Nucleus accumbens (tissue), 56 donors: ENCODE data around the gene PXN.
"Not testable (repeated sequence)": the region's sequence is repeated elsewhere in the genome, so short reads cannot be mapped to it uniquely, and the experiment has no call there.

ENCODE experiments used
- DNase-seq, 56 donors: peaks; one replicate each; lab custom pipeline; 2025; lab: John Stamatoyannopoulos, UW

PXN gene

DNA sequence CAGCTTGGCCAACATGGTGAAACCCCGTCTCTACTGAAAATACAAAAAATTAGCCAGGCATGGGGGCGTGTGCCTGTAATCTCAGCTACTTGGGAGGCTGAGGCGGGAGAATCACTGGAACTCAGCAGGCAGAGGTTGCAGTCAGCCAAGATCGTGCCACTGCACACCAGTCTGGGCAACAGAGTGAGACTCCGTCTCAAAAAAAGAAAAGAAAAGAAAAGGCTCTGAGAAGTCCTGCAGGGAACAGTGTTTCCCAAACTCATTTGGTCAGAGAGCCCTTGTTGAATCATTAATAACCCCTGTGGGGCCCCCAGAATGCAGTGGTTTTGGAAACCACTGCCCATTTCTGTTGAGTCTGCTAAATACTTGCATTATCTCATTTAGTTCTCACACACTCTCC, 52.3 kb downstream of the PXN start:
- DNase-seq: not testable (repeated sequence)

GRCh38 chr12:120212301-120212700, 53.2 kb downstream of the PXN start:
- DNase-seq: no peak

GRCh38 chr12:120211904-120212283, 53.6 kb downstream of the PXN start:
- no peak for DNase-seq

DNA sequence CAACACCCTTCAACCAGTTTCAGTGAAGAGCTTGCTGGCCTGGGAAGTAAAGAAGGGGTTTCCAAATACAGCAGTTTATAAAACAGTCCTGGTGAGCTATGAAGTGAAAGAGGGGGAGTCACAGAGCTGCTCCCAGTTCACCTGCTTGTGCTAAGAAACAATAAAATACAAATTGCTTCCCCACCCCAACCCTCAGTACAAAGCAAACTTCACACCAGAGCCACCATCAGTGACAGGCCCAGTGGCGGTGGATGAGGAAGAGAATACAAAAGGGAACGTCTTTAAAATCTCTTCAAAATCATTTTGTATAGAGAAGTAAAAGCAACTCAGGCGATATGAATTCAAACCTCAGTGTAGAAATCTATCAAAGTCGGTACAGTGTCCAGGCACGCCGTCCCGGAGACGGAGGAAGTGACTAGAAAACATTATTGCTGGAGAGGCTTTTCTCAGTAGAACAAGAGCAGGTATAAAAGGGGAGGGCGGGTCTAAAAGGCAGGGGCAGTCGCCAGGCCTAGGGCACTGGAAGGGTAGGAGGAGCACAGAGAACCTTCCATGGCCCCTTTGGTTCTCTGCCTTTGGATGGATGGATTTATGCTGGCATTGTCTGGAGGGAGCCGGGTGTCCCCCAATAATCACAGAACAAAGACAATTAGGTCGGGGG, 54.2 kb downstream of the PXN start:
- no peak for DNase-seq

DNA sequence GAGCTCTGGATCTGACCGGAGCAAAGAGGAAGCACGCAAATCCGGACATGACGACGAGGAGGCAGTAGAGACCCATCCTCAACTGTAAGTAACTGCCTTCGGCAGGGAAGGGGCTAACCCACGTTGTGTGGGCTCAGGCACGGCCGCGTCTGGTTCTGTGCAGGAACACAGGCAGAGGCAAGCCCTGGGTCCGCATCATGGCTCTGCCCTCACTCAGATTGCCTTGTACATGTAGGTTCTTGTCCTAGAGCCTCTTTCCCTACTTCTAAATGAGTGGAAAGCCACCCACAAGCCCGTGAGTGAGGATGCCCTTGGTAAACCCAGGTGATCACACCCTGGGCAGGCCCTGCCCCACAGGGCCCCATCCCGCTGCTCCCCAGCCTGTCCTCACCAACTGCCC, 55.7 kb downstream of the PXN start:
- DNase-seq: no peak

- no peak for DNase-seq
Measured at GRCh38 chr12:120207227-120207626, 58.3 kb downstream of the PXN start.

- DNase-seq: not testable (repeated sequence)
Measured at GRCh38 chr12:120206781-120207180, 58.7 kb downstream of the PXN start.

- DNase-seq: no peak
Measured at GRCh38 chr12:120206228-120206627, 59.3 kb downstream of the PXN start.

- no peak for DNase-seq
Measured at GRCh38 chr12:120204171-120204570, 61.4 kb downstream of the PXN start.

- no peak for DNase-seq
Measured at GRCh38 chr12:120200364-120200800, 65.1 kb downstream of the PXN start.

- DNase-seq: no peak
Measured at GRCh38 chr12:120199595-120200306, 65.8 kb downstream of the PXN start.

DNA sequence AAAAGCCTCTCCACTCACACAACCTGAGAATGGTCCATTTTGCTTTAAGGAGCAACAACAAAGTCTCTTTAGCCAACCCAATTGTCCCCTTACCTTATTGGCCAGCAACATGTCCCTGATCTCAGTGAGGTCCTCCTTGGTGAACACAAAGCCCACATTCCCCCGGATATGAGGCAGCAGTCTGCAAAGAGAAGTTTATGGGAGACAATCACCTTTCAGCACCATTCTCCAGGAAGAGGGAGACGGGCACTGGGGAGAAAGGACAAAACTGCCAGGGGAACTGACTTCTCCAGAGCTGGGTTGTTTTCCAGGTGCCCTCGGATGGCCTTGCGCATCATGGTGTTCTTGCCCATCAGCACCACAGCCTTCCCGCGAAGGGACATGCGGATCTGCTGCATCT, 66.5 kb downstream of the PXN start:
- no peak for DNase-seq

DNA sequence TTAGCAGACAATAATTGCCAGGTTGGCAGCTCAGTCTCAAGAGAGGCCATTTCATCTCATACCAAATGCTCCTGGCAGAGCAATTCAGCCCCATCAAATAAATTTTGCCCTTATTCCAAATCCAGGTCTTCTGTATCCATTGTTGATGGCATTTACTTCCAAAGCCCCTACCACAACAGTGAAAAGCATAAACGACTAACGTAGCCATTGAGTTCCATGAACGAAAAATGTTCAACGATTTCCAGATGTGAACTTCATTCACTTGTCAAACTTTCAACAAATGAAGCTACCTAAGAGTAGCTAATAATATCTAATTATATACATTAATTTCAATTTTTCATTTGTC, 68.0 kb downstream of the PXN start:
- DNase-seq: no peak

DNA sequence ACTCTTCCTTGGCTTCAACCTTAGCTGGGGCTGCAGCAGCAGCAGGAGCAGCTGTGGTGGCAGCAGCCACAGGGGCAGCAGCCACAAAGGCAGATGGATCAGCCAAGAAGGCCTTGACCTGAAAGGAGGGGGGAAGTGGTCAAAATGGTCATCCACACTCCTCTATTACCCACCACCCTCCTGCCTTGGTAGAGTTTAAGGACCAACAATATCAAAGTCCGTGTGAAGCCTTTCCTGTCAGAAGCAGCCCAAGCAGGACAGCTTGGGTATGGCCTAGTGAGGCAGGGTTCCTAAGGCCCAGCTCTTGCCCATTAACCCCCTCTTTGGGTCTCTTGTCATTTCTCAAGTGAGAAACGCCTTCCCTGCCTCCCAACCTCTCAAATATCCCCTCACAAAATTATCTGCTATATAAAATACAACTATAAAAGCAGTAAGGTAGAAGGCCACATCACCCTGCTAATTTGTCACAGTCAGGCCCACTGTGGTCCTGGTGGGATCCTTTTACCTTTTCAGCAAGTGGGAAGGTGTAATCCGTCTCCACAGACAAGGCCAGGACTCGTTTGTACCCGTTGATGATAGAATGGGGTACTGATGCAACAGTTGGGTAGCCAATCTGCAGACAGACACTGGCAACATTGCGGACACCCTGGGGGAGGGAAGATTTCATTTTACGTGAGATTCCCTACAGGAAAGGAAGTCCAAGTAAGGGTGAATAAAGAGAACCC, 68.6 kb downstream of the PXN start:
- DNase-seq: not testable (repeated sequence)

- no peak for DNase-seq
Measured at GRCh38 chr12:120196363-120196762, 69.2 kb downstream of the PXN start.

DNA sequence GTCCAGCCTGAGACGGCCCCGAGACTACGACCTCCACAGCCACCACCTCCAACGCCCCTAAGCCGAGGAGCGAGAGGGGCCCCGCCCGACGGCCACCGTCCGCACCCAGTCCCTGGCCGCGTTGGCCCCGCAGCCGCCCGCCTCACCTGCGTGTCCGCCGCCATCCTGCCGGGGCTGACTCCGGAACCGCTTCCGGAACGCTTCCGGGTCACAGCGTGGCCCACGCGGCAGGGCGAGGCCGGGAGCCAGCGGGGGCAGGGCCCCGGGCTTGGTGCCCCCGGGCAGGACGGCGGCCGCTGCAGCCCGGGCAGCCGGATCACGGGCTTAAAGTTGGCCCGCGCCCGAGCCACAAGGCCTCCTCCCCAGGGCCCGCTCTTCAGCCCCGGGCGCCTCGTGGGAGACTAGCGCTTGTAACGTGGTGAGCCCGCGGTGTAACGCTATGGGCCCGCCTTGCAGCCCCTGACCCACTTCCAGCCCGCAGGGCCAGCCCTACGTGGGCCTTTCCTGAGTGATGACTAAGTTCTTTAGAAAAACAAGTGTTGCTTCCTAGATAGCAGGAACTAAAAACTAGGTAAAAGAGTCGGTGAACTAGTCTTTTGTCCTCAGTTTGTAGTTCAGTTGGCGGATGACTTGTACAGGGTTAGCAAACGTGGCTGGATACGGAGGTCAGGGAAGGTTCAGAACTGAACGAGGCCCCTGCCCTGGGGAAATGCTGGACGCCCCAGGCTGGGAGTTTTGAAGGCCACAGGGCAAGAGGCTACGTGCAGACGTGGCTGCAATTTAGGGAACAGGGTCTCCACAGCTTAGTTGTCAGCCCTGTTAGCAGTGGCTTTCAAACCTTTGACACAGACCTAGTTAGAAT, 70.8 kb downstream of the PXN start, which contains the start of gene GCN1:
Gene GCN1, minus strand, starts transcription at position 182 of the 862 bp plus-strand sequence. Its CDS starts 18 bp downstream, at position 164.
- peak in 54 of 56 donors; percentile 41 to 91 (median 74) for DNase-seq

GRCh38 chr12:120194226-120194533, 71.3 kb downstream of the PXN start:
- DNase-seq: no peak

DNA sequence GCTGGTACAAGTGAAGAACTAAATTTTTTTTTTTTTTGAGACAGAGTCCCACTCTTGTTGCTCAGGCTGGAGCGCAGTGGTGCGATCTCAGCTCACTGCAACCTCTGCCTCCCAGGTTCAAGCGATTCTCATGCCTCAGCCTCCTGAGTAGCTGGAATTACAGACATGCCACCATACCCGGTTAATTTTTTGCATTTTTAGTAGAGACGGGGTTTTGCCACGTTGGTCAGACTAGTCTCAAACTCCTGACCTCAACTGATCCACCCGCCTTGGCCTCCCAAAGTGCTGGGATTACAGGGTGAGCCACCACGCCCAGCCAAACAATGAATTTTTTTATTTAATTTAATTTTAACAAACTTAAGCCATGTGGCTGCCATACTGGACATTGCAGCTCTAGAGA, 72.2 kb downstream of the PXN start:
- not testable (repeated sequence) for DNase-seq

GRCh38 chr12:120190985-120191480, 74.5 kb downstream of the PXN start:
- DNase-seq: no peak

DNA sequence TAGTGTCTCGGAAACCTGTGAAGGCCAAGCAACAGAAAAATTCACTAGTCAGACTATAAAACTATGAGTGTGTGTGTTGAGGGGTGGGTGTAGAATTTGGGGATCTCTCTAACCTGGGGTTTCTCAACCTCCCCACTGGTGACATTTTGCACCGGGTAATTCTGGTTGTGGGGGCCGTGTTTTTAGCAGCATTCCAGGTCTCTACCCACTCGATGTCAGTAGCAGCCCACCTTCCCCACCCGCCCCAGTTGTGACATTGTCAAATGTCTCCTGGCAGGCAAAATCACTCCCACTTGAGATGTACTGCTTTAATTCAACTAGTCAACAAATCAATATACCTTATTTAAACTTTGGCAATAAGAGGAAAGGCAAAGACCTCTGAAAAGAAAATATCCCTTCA, 75.1 kb downstream of the PXN start:
- DNase-seq: peak in 11 of 56 donors; percentile 4 to 51 (median 20)

DNA sequence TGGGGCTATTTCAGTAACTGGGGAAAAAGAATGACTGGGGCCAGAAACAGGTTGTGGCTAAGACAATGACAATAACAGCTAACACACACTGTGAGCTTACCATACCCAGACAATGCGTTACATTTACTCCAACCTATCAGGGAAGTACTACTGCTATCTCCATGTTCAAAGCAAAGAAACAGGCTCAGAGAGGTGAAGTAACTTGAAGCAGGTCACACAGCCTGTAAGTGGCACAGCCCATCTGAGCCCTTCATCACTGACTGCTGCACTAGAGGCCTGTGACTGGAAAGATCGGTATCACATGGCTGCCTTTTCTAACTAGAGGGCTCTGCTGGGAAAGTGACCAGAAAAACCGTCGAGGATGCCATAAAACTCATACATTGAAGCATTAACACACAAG, 78.9 kb downstream of the PXN start:
- DNase-seq: no peak
